Cardiac muscle cell (in vitro differentiated cells and primary cell): Measurements from ENCODE around the gene RPL36A. TPM values are rescaled to one million over a fixed set of nuclear protein-coding genes. Genes with fewer than 3 reads are reported as not detected.

Experiments used
- DNase-seq, 2 donors: peaks; one replicate each; pipeline versions ENCODE4 v3.0.0 to v3.0.0-alpha.2; 2010 to 2017; ENCODE audit warnings: low read depth in 1 of 2, low spot score in 1 of 2
- H3K27ac ChIP-seq: fragments of 200-600 bp; sonication (generic); 2 replicates; pipeline ENCODE4 v1.5.1; 2016
- H3K27me3 ChIP-seq: fragments of 200-600 bp; sonication (generic); 2 replicates; pipeline ENCODE4 v1.6.0; 2016; ENCODE audit warnings: control low read depth
- H3K36me3 ChIP-seq: fragments of 200-600 bp; sonication (generic); 2 replicates; pipeline ENCODE4 v1.5.1; 2016; ENCODE audit warnings: control low read depth
- H3K4me1 ChIP-seq: fragments of 200-600 bp; sonication (generic); 2 replicates; pipeline ENCODE4 v1.8.1; 2017; ENCODE audit warnings: low read depth, mild to moderate bottlenecking, mixed run types
- H3K4me3 ChIP-seq: fragments of 200-600 bp; sonication (generic); 2 replicates; pipeline ENCODE4 v1.5.1; 2016; ENCODE audit warnings: mild to moderate bottlenecking
- H3K9me3 ChIP-seq: fragments of 200-600 bp; sonication (generic); 2 replicates; pipeline ENCODE4 v1.5.1; 2017; ENCODE audit warnings: low read depth, mild to moderate bottlenecking, control low read depth
- polyA plus RNA-seq: library from polyadenylated mRNA; unstranded; fragments of >200 nt; fragmentation: Nextera tagmentation; extraction: Ambion mirVana; gene quantifications from 2 replicates; pipeline ENCODE4 v1.2.1, GENCODE V29; 2016
- total RNA-seq: library from RNA; depleted of rRNA; stranded (reverse); fragments of >200 nt; gene quantifications from 2 replicates; pipeline ENCODE4 v1.2.3, GENCODE V29; 2016
- TF ChIP-seq, protein P1 (sequence below): IDR thresholded peaks from 2 replicates; pipeline ENCODE4 v1.5.1; 2012; ENCODE audit warnings: low read depth, mild to moderate bottlenecking, low read length

RPL36A gene
- total and polyA plus RNA-seq, 2 experiments from 2014 or later: 293 to 4,744 TPM

DNA sequence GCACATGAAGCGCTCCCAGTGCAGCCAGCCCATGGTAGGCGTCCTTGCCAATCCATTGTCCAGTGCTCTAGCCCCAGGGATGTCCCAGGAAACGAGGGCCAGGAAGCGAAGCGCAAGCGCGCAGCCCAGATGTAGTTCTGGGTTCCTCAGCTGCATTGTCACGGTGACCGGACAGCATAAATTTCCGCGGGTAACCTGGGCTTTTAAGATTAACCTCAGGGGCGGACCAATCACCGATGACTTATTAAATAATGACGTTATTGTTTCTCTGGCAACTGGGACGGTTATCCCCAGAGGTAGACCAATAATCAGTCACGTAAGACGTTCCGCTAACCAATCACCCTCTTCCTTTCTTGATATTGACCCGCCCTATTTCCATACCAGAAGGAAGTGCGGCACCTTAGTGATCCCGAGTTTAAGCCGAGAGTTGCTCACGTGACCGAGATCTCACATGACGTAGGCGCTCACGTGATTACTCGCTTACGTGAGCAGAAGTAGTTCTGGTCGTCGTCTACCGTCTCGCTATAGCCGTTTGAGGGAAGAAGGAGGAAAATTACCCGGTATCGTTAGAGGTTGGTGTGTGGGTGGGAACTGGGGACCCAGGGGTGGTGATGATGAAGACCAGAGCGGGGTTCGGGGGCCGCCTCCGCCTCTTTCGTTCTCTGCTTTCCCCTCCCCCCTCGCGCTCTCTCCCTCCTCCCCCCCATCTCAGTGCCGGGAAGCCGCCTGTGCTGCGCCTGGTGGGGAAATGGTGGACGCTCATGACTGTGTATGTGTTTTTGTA, 17.1 kb downstream of the RPL36A start, which contains the start of the genes GLA and HNRNPH2:
GLA (minus strand) TSS at position 178 of the 784 bp plus-strand sequence; CDS start at position 156, 22 bp downstream.
HNRNPH2 (plus strand) TSS at position 475 of the 784 bp plus-strand sequence. CDS start 3,767 bp downstream, outside the sequence.
- TF ChIP-seq, protein P1, sequence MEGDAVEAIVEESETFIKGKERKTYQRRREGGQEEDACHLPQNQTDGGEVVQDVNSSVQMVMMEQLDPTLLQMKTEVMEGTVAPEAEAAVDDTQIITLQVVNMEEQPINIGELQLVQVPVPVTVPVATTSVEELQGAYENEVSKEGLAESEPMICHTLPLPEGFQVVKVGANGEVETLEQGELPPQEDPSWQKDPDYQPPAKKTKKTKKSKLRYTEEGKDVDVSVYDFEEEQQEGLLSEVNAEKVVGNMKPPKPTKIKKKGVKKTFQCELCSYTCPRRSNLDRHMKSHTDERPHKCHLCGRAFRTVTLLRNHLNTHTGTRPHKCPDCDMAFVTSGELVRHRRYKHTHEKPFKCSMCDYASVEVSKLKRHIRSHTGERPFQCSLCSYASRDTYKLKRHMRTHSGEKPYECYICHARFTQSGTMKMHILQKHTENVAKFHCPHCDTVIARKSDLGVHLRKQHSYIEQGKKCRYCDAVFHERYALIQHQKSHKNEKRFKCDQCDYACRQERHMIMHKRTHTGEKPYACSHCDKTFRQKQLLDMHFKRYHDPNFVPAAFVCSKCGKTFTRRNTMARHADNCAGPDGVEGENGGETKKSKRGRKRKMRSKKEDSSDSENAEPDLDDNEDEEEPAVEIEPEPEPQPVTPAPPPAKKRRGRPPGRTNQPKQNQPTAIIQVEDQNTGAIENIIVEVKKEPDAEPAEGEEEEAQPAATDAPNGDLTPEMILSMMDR: no peak
- H3K4me3 ChIP-seq: peak within 1 kb of the TSS; percentile 60

DNA sequence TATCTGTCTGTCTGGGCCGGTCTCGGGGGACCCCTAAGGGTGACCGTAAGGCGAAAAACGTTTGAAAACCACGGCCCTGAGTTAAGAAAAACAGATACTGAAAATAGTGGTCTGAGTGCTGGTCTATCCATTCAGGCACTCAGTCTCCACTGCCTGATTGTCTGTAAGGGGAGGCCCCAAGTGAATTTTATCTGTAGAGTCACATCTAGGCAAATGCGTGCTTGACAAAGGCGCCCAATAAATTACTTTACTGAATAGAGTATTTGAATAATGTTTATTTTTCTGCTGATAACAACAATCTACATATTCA, 17.7 kb downstream of the RPL36A start:
- H3K27ac ChIP-seq: peak overlapping the region; percentile 100
- no peak for DNase-seq
- no peaks in the 10 kb centered on the region for H3K27me3 ChIP-seq
- no peaks in the 10 kb centered on the region for H3K4me1 ChIP-seq
- H3K36me3 ChIP-seq: no peaks in the 10 kb centered on the region
- peak overlapping the region; percentile 60 for H3K4me3 ChIP-seq
- TF ChIP-seq, protein P1: no peak
- H3K9me3 ChIP-seq: no peaks in the 10 kb centered on the region

More for the DNA sequence above, 17.1 kb downstream of the RPL36A start, which contains the start of the genes GLA and HNRNPH2:
- Histone ChIP-seq H3K27ac (peak within 1 kb of the TSS; percentile 100), H3K27me3 (no peaks in the 10 kb centered on the region), H3K4me1 (no peaks in the 10 kb centered on the region), H3K36me3 (no peaks in the 10 kb centered on the region), H3K9me3 (no peaks in the 10 kb centered on the region)
- DNase-seq: peak; percentile 92 to 98

DNA sequence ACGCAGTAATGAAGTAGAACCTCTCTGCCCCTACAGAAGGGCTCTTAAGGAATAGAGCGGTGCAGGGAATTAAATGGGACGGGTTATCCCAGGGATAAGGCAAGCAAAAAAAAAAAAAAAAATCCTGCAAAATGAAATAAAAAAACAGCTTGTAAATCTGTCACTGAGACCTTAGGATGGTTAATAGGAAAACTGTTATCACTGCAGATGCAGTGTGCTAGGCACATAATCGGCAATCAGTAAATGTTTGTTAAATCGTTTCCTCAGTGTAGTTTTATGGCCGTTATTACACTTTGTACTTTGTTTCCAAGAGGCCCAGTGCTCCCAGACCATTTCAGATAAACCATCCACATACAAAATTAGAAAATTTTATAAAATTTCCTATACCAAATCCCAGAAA, 18.2 kb downstream of the RPL36A start:
- no peaks in the 10 kb centered on the region for H3K9me3 ChIP-seq
- H3K27me3 ChIP-seq: no peaks in the 10 kb centered on the region
- TF ChIP-seq, protein P1: no peak
- DNase-seq: no peak
- H3K36me3 ChIP-seq: no peaks in the 10 kb centered on the region
- peak overlapping the region; percentile 100 for H3K27ac ChIP-seq
- no peaks in the 10 kb centered on the region for H3K4me1 ChIP-seq
- peak overlapping the region; percentile 60 for H3K4me3 ChIP-seq

DNA sequence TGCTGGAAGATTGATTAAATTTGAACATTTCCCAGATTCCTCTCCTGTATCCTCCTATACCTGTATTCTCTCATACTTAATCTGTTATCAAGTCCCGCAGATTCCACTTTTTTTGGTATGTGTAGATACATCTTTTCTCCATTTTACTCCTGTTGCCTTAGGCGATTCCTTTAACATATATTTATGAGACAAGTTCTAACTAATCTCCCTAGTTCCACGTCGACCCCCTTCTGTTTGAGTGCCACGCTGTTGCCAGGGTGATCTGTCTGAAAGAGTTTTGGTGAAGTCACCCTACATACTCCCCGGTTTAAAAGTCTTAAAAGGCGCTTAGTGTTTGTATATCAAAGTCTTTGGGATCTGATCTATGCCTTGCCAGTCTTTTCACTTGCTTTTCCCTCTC, 19.6 kb downstream of the RPL36A start:
- Histone ChIP-seq H3K4me3 (no peak overlapping the region), H3K9me3 (no peaks in the 10 kb centered on the region), H3K27me3 (no peaks in the 10 kb centered on the region), H3K27ac (no peak overlapping the region), H3K36me3 (no peaks in the 10 kb centered on the region), H3K4me1 (no peaks in the 10 kb centered on the region)
- TF ChIP-seq, protein P1: no peak
- DNase-seq: no peak

DNA sequence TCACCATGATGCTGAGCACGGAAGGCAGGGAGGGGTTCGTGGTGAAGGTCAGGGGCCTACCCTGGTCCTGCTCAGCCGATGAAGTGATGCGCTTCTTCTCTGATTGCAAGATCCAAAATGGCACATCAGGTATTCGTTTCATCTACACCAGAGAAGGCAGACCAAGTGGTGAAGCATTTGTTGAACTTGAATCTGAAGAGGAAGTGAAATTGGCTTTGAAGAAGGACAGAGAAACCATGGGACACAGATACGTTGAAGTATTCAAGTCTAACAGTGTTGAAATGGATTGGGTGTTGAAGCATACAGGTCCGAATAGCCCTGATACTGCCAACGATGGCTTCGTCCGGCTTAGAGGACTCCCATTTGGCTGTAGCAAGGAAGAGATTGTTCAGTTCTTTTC, 21.2 kb downstream of the RPL36A start:
- DNase-seq: no peak
- Histone ChIP-seq H3K27ac (no peak overlapping the region), H3K27me3 (no peaks in the 10 kb centered on the region), H3K4me3 (no peak overlapping the region), H3K4me1 (no peaks in the 10 kb centered on the region), H3K9me3 (no peaks in the 10 kb centered on the region), H3K36me3 (no peaks in the 10 kb centered on the region)
- TF ChIP-seq, protein P1: no peak
